HuH-7.5 (cell line): ENCODE data around the gene ADAM17.
"Not testable (repeated sequence)": the region's sequence is repeated elsewhere in the genome, so short reads cannot be mapped to it uniquely, and the experiment has no call there.

ENCODE experiments used
- DNase-seq: peaks from one replicate; pipeline ENCODE4 v3.0.0; 2011; ENCODE audit warnings: low spot score

ADAM17 gene

DNA sequence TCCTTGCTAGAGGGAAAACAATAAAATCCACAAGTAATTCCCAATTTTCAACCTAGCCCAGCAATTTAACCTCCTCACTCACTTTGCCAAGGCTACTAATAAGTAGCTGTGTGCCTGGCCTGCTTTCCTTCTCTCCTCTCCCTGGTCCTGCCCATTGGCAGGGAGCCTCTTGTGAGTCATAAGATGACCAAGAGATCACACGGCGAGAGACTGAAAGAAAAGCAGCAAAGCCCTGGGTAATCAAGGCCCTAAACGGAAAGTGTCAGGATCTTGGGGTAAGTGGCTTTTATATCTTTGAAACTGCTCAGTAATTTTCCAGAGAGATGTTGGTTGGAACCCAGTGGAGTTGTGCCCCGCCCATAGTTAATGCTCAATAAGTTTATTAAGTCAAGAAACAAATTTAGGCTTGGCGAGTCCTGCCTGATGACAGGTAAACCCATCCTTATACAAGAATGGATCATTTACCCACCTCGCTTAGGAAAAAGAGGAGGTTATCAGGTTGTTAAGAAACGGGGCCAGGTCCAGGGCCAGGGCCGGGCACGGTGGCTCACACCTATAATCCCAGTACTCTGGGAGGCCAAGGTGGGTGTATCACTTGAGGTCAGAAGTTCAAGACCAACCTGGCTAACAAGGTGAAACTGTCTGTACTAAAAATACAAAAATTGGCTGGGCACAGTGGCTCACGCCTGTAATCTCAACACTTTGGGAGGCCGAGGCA lies 10.0 kb upstream of the ADAM17 start:
- no peak for DNase-seq

DNA sequence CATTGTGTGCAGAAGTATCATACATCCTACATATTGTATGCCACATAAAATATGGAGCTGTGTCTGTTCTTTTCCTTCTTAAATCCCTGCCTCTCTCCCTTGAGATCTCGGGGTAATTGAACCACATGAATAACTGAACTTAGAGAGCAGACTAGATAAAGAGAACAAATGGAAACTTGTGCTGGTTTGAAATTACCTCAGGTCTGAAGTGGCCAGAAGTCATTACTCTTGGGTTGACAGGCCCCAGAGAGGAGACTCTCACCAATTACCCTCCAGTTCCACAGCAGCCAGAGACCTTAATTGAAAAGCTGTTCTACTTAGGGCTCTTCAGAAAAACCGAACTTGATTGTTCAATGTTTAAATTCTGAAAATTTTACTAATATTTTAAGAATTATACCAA lies 5.0 kb upstream of the ADAM17 start:
- no peak for DNase-seq

DNA sequence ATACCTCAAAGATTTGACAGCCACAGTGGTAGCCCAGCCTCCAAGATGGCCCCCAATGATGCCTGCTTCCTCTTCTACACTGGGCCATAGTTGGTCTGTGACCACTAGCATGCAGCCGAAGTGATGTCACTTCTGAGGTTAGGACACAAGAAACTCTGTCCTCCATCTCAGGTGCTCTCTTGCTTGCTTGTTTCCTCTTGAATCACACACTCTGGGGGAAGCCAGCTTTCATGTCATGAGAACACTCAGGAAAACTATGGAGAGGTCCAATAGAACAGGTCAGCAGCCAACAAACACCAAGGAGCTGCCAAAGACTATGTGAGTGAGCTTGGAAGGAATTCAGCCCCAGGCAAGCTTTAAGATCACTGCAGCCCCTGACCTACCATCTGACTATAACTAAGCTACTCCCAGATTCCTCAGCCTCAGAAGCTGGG lies 3.3 kb upstream of the ADAM17 start:
- no peak for DNase-seq

DNA sequence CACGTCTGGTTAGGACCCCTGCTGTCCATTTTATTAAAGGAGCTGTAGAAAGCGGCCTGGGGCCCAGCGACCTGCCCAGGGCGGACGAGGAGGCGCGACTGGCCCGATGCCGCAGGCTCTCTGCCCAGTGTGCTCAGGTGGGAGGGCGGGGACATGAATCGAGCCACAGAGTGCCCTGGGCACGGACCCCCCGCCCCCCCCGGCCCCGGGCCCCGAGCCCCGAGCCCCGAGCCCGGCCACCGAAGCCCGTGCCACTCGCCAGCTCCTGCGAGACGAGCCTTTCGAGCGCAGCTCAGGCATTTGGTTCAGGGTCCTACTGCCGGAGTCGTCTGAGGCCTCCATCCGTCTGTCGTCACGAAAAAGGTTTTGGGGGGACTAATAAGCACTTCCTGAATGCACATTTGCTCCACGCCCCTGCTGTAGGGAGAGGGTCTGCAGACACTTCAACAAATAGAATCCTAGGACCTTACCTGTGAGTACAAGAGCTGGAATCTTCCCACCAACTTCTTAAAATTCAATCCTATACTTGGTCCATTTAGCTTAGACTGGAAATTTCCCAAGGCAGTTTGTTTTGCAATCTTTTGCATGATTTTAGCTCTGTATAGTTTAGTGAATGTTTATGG lies 602 bp upstream of the ADAM17 start:
- DNase-seq = no peak

DNA sequence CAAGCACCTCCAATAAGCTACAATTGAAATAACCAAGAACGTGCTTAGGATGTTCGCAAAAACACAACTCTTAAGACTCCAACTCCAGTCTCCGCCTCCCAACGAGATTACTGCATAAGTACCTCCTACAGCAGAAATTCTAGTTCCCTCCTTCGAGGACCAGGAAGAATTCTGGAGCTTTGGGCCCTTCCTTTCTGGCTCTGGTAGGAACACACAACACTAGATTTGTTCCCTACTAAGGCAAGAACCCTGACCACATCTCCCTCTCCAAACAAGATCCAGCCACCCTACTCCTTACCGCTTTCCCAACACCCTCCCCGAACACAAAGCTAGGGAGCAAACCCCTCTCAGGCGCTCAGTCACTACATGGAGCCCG lies 721 bp downstream of the ADAM17 start:
- no peak for DNase-seq

DNA sequence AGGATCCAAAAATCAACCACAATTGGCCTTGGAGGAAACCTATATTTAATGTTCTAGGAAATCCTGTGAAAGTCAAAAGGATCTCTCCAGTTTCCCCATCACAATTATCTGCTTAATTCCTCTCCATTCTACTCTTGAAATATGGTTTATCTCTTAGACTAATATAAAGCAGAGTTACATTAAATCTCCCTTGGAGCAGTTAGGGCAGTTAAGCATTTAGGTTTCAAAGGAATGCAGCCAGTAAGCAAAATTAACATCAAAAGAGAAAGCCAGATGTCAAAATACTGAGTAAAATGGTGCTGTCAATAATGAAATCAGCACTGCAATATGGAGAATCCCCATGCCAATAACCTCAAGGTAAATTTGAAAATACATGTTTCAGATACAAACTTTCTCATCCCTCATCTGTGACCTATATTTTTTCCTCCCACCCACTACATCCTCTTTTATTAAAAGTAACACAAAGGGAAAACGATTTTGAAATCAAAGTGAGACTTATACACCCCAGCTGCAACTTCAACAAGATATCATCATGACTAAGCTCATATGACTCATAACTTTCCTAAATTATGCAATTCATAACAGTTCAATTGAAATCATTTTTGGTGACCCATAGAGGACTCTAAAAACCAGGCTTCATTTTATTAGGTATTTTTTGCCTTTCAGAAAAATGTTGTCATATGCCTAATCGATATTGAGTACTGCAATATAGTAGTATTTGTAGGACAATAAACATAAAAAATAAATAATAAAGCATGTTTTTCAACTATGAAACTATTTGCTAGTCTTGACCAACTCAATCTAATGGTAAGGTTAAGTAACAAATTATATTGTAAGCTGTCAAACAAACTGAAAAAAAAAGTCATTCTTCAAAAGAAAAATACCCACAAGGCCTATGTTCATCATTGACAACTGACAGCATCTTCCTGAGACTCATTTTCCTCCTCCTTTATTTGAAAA lies 3.1 kb downstream of the ADAM17 start:
- DNase-seq = no peak

DNA sequence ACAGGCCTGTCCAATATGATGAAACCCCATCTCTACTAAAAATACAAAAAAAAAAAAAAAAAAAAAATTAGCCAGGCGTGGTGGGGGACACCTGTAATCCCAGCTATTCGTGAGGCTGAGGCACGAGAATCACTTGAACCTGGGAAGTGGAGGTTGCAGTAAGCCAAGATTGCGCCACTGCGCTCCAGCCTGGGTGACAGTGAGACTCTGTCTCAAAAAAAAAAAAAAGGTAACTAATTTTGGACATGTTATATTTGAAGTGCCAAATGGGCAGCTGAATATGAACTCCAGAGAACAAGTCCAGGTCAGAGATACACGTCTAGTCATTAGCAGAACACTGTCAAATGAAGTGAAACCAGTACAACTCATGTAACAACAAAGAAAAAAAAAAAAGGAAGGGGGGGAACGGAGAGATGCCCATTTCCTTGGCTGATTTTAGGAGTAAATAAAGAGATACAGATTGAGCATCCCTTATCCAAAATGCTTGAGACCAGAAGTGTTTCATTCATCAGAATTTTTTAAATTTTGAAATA lies 4.7 kb downstream of the ADAM17 start:
- DNase-seq = not testable (repeated sequence)

DNA sequence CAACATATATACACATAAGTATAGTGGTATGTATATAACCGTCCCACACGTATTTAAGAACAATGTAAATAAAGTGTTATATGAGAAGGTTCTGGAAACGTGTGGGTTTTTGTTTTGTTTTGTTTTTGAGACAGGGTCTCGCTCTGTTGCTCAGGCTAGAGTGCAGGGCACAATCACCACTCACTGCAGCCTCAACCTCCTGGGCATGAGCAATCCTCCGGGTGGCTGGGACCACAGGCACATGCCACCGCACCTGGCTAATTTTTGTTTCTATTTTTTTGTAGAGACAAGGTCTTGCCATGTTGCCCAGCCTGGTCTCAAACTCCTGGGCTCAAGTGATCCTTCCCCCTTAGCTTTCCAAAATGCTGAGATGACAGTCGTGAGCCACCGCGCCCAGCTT lies 6.2 kb downstream of the ADAM17 start:
- DNase-seq = no peak

DNA sequence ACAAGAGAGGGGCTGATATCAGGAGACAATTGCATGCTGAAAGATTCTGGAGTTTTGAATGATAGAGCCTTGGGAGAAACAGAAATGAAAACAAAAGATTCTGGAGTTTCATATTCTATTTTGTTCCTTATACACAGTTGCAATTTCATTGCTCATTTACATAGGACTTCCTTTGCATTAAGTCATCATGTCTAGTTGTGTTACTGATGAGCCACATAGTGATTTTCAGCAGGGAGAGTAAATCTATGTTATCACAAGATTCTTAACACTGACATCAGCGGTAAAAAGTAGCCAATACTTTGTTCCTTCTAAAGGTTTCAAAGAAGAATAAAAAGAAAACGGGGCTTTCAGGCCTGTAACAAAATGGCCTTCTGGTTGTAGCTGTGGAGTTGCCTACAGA lies 7.1 kb downstream of the ADAM17 start:
- DNase-seq = no peak

DNA sequence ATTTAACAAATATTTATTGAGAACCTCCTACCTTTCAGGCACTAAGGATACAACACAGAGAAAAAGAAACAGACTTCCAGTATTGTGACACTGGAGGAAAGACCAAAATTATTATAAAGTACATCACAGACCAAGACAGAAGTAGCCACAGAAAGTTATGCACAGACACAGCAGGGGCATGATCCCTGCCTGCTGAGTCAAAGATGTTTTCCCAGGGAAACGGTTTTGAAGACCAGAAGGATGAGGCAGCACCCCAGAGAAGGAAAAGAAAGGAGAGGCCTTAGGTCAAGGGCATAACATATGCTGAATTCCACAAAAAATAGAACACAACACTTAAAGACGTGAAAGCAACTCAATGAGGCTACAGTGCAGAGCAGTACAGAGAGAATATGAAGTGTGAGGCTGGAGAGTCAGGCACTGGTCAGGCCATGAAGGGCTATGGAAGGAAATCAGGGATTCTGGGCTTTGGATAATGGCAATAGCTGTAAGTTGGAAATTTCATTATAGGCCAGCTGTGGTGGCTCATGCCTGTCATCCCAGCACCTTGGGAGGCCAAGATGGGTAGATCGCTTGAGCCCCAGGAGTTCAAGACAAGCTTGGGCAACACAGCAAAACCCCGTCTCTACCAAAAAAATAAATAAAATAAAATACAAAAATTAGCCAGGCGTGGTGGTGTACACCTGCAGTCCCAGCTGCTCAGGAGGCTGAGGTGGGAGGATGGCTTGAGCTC lies 8.2 kb downstream of the ADAM17 start:
- DNase-seq = no peak

DNA sequence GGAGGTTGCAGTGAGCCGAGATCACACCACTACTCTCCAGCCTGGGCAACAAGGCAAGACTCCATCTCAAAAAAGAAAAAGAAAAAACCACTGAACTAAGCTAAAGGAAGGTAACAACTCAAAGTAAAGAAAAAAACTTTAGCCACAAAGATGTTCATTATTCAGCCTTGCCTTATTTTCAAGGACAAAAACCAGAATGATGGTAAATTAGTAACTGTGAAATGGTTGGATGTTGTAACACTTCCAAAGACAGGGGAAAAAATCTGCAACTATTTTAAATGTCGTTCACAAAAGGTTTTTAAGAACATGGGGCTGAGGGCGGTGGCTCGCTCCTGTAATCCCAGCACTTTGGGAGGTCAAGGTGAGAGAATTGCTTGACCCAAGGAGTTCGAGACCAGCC lies 10.1 kb downstream of the ADAM17 start:
- no peak for DNase-seq

DNA sequence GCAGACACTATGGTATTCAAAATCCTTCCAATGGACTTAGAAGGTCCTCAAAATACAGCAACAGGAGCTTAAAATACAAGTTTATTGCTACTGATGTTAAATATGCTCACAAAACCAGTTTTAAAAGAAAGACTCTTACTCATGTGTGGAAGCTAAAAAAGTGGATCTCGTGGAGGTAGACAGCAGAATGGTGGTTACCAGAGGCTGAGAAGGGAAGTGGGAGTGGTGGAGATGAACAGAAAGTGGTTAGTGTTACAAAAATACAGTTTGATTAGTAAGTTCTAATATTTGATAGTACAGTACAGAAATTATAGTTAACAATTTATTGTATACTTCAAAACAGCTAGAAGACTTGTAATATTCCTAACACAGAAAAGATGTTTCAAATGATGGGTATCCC lies 12.1 kb downstream of the ADAM17 start:
- no peak for DNase-seq

DNA sequence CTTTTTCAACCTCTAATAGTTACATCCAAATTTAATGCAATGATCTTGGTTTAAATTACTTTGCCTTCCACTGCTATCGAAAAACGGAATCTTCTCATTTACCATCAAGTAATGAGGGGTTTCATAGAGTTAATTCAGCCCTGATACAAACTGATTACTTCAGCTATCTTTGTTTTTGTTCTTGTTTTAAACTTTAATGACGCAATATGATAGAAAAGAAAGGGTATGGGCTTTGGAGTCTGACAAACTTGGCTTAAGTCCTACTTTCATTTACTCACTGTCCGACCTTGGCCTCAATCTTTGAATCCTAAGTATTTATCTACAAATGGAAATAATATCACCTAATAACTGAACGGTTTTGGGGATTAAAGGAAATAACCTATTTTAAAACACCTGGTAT lies 16.1 kb downstream of the ADAM17 start:
- no peak for DNase-seq

DNA sequence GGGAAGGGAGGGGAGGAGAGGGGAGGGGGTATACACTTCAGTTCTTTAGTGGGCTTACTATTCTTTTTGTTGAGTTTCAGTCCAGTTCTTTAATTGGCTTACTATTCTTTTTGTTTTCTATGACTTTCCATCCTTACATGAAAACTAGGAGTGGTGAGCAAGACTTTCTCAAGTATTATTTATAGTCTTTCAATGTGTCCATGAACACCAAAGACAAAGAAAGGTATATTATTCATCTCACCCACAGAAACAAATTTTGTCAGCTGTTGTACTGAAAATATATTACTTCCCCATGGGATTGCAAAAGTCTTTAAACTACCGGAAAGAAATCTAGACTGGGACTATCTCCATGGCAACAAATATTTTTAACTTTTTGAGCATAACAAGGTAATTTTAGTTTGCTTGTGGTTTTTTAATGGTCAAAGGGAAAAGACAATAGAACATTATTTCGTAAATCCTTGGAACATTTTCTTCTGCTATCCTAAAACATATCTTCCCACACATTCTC lies 17.6 kb downstream of the ADAM17 start:
- DNase-seq = no peak

DNA sequence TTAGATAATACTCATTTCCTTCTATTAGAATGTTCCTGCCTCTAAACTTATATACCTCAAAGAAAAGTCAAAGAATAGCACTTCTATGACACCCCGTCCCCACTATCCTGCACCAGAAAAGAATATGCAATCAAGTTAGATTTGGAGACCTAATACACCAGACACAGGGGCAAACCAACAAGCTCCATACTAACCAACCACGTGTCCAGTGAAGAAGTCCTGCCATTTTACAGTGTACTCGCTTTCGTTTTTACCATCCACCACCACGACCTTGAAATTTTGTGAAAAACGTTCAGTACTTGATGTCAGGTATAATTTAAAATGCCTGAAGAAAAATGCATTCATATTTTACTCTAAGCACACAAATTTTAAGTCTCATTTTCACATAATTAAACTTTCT lies 19.1 kb downstream of the ADAM17 start:
- no peak for DNase-seq

DNA sequence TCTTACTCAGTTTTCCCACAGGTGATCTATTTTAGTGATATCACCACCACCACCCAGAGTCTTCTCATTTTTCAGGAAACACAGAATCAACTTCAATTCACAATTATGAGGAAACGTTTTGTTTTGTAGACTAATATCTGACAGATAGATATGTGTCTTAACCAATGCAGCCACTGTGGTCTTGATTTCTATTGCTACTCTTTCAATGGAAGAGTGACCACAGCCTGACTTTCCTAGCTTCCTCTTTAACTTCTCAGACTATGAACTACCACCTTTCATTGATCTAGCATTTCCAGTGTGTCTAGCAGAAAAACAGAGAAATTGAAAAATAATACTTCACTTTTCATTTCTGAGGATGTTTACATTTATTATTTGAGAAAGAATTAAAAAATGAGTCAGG lies 20.5 kb downstream of the ADAM17 start:
- no peak for DNase-seq

DNA sequence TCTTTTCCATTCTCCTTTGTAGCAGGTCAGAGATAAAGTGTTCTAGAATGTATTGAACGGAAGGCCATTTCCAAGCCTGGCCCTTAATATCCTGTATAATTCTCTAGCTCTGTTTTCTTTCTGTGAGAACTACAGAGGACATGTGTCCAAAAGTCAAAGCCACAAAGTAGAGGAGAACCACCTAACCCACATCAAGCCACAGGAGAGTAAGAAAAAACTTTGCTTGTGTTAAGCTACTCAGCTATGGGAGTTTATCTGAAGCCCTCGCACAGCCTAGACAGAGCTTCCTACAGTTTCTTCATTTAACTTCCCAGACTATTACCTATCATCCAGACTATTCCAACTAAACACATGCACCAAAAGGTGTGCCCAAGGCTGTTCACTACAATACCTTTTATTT lies 22.0 kb downstream of the ADAM17 start:
- no peak for DNase-seq

DNA sequence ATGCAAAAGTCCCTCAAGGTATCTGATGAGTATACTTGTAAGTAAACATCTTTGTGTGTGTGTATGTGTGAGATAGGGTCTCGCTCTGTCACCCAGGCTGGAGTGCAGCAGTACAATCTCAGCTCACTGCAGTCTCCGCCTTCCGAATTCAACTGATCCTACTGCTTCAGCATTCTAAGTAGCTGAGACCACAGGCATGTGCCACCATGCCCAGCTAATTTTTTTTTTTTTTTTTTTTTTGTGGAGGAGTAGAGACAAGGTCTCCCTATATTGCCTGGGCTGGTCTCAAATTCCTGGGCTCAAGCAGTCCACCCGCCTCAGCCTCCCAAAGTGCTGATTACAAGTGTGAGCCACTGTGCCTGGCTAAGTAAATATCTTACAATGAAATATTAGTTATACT lies 23.2 kb downstream of the ADAM17 start:
- DNase-seq = no peak

DNA sequence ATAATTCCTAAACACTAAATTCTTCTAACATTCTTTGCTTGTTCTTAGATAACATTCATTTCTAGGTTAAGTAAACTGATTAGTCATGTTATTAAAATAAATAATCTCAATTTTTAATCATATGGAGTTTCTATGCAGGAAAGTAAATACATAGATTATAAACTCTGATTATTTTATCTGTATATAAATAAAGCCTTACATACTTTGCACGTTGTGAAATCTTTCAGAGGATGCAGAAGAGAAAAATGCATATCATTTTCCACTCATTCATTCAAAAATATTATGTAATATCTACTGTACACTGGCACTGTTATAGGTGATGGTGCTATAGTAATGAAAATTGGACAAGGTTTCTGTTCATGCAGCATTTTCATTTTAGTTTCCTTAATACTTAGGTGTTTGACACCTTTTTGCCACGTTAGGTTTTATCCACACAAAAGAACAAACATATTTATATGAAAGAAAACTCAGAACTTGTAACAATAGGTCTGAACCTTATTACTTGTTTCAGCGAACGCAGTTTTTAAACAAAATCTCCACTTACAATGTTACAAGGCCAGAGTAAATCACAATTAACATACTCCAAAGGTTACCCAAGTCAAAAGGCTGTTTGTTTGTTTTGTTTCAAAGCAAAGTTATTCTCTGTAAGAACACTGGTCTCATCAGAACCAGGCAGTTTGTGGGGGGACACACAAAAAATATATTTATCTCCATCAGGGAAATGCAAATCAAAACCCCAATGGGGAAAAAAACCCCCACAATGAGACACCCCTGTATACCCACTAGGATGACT lies 27.4 kb downstream of the ADAM17 start:
- DNase-seq = no peak

DNA sequence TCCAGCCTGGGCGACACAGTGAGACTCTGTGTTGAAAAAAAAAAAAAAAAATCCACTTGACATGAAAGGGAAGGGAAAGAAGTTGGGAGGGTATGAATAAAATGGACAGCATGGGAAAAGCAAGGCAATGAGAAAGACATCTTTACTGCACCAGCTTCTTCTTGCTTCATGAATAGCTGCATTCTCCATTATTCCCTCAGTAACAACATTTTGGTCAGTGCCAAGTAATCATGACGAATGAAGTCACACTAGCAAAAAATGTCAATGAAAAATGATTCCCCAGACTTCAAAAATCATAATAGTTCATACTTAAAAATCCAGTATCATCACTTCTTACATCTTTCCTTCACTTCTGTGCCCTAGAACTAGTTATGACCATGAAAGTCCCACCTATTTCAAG lies 30.4 kb downstream of the ADAM17 start:
- no peak for DNase-seq

DNA sequence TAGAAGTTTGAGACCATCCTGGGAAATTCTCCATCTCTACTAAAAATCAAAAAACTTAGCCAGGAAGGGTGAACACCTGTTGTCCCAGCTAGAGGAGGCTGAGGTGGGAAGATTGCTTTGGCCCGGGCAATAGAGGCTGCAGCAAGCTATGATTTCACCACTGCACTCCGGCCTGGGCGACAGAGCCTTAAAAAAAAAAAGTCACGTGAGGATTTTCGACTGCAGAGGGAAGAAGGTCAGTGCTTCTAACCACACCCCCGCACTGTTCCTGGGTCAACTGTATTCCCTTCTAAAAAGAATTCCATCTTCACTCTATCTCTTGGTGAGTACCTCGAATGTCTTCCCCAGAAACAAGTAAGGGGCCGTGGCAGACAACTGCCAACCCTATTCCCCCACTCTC lies 31.3 kb downstream of the ADAM17 start:
- no peak for DNase-seq
